Duodenal mucosa (tissue), 2 donors: Measurements from ENCODE around the gene DOCK4.

Experiments used
- H3K27ac ChIP-seq: one replicate; pipeline ENCODE4 v1.7.0; 2013; ENCODE audit warnings: low read depth, low read length
- H3K27me3 ChIP-seq, 2 donors: one replicate each; pipeline ENCODE4 v1.7.0; 2013; ENCODE audit warnings: low read length in 2 of 2, control low read depth in 1 of 2; ENCODE audit not compliant: insufficient read depth in 2 of 2, control insufficient read depth in 1 of 2
- H3K36me3 ChIP-seq, 2 donors: one replicate each; pipeline ENCODE4 v1.7.0; 2013; ENCODE audit warnings: low read length in 2 of 2, control low read depth in 1 of 2; ENCODE audit not compliant: insufficient read depth in 2 of 2, control insufficient read depth in 1 of 2
- H3K4me1 ChIP-seq, 2 donors: one replicate each; pipeline ENCODE4 v1.7.0; 2013; ENCODE audit warnings: low read length in 2 of 2, control low read depth in 1 of 2; ENCODE audit not compliant: insufficient read depth in 2 of 2, control insufficient read depth in 1 of 2
- H3K4me3 ChIP-seq, 2 donors: one replicate each; pipeline ENCODE4 v1.7.0; 2013; ENCODE audit warnings: low read length in 2 of 2, low read depth in 1 of 2
- H3K9ac ChIP-seq, 2 donors: one replicate each; pipeline ENCODE4 v1.7.0; 2013; ENCODE audit warnings: low read length in 2 of 2, low read depth in 1 of 2
- H3K9me3 ChIP-seq, 2 donors: one replicate each; pipeline ENCODE4 v1.7.0; 2013; ENCODE audit warnings: low read length in 2 of 2, control low read depth in 1 of 2; ENCODE audit not compliant: control insufficient read depth in 1 of 2

Gene DOCK4

DNA sequence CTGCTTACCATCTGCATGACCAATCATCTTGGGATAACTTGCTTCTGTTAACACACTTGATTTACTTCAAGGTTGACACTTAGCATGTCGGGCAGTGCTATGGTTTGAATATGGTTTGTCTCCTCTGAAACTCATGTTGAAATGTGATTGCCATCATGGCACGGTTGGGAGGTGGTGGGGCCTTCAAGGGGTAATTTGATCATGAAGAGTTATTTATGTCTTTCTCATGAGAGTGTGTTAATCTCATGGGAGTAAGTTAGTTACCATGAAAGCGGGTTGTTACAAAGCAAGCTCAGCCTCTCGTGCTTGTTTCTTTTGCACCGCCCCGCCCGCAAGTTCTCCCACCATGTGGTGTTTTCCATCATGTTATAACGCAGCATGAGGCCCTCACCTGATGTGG lies 163.6 kb downstream of the DOCK4 start:
- Histone ChIP-seq H3K4me1 (no peaks in the 10 kb centered on the region), H3K9me3 (no peaks in the 10 kb centered on the region), H3K36me3 (no peaks in the 10 kb centered on the region), H3K27me3 (no peaks in the 10 kb centered on the region), H3K9ac (no peak overlapping the region), H3K27ac (no peak overlapping the region), H3K4me3 (no peak overlapping the region)

DNA sequence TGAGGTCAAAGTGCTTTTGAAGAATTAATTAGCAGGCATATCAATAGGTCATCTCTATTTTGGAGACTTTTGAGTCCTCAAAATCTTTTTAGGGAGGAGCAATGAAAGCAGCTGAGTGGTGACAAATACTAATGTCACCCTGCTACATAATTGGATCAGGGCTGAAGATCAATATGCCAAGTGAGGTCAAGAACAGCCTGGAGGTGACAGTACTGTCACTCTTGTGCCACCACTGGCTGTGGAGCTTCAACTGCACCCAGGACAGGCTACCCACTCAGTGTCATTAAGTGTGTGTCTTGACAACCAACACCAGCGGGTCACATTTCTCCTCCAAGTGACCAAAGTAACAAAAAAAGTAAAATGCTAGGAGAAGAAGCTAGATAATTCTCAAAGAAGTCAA lies 167.8 kb downstream of the DOCK4 start:
- Histone ChIP-seq H3K9me3 (no peaks in the 10 kb centered on the region), H3K36me3 (no peaks in the 10 kb centered on the region), H3K4me1 (no peaks in the 10 kb centered on the region), H3K4me3 (no peak overlapping the region), H3K27ac (no peak overlapping the region), H3K27me3 (no peaks in the 10 kb centered on the region), H3K9ac (no peak overlapping the region)

DNA sequence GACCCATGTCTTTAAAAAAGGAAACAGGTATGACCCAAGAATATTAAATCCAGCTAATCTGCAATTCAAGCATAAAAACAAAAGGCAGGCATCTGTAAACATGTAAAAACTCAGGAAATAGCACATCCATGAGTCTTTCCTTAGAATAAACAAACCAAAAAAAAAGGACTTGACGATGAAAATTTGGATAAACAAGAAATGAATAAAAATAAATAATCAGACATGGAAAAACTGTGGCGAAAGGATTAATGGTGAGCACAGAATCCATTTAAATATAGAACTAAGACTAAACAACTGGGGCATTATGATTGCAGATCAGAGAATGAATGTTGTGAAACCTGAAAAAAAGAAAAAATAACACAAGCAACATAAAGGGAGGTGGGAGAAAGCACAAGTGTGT lies 170.1 kb downstream of the DOCK4 start:
- Histone ChIP-seq H3K36me3 (no peaks in the 10 kb centered on the region), H3K4me3 (no peak overlapping the region), H3K27ac (no peak overlapping the region), H3K4me1 (no peaks in the 10 kb centered on the region), H3K9ac (no peak overlapping the region), H3K9me3 (no peaks in the 10 kb centered on the region), H3K27me3 (no peaks in the 10 kb centered on the region)

DNA sequence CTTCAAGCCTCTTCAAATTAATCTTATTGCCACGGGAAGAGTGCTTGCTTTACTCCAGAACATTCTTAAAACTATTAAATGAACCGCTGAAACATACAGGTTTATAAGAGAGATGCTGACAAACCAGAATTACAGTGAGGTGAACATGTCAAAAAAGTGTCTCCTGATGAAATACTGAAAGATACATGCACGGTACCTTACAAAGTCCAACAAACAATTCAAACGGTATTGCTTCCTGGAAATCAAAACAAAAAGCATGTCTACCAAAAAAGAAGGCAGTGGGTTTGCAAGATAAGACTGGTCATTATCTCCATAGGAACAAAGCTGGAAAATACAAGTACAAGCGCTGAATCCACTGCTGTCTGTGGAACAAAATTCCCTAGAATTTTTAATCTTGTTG lies 174.5 kb downstream of the DOCK4 start:
- H3K9me3 ChIP-seq, result no peaks in the 10 kb centered on the region
- no peaks in the 10 kb centered on the region for H3K27me3 ChIP-seq
- H3K36me3 ChIP-seq, result no peaks in the 10 kb centered on the region
- no peak overlapping the region for H3K9ac ChIP-seq
- H3K4me3 ChIP-seq, result no peak overlapping the region
- no peaks in the 10 kb centered on the region for H3K4me1 ChIP-seq
- no peak overlapping the region for H3K27ac ChIP-seq

DNA sequence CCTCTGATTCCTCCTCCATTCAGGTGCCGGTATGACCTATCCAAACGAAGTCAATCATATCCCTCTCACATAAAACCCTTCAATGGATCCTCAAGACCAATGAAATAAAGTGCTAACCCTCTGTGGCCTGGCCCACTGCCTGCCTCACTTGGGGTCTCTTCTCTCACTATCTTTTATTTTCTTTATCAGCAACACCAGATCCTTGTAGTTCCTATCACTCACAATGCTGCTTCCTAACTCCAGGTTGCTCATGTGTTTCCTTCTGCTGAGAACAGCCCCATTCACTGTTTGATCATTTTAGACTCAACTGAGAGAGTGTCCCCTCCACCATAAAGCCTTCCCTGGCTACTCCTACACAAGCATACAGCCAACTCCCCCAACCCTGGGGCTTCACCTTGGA lies 180.6 kb downstream of the DOCK4 start:
- Histone ChIP-seq H3K9me3 (no peaks in the 10 kb centered on the region), H3K27ac (no peak overlapping the region), H3K36me3 (no peaks in the 10 kb centered on the region), H3K4me3 (no peak overlapping the region), H3K9ac (no peak overlapping the region), H3K4me1 (peaks cover 4 to 11% of the 10 kb centered on the region in 2 donors), H3K27me3 (no peaks in the 10 kb centered on the region)

DNA sequence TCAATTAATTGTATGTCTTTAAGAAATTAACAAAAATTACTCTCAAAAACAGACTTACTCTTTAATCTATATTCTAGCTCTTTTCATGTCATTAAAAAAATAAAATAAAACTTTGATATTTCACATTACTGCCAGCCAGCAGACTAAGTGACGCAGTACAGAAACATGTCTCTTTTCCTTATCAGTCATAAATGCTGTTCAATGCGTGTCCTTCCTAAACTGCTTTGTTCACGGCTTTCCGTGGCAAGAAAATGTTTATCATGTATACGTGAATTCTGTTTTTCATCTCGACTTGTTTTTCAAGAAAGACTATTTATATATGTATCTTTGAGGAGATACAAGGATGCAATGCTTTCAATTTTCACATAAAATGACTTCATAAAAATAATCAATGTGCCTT lies 182.4 kb downstream of the DOCK4 start:
- H3K4me1 ChIP-seq, result peaks cover 4 to 11% of the 10 kb centered on the region in 2 donors
- H3K9me3 ChIP-seq, result no peaks in the 10 kb centered on the region
- no peaks in the 10 kb centered on the region for H3K27me3 ChIP-seq
- H3K36me3 ChIP-seq, result no peaks in the 10 kb centered on the region
- H3K4me3 ChIP-seq, result no peak overlapping the region
- H3K9ac ChIP-seq, result no peak overlapping the region
- H3K27ac ChIP-seq, result no peak overlapping the region

DNA sequence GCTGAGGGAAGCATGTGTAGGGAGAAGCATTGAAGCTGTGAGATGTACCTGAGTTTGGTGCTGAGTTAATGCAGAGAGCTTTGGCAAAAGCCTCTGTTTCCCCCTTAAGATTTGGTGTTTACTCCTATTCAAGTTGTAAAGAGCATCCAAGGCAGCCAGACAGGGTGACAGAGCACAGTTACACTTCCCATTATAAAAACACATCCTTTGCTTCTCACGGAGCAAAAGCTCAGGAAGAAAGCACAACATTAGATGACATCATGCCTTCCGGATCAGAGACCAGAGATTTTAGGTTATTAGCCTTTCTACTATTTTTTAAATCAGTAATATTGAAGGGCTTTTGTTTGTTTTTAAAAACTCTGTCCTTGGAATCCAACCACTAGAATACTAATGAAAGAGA lies 182.9 kb downstream of the DOCK4 start:
- no peaks in the 10 kb centered on the region for H3K36me3 ChIP-seq
- H3K4me1 ChIP-seq, result peaks cover 4 to 11% of the 10 kb centered on the region in 2 donors
- no peak overlapping the region for H3K9ac ChIP-seq
- H3K27me3 ChIP-seq, result no peaks in the 10 kb centered on the region
- no peak overlapping the region for H3K27ac ChIP-seq
- H3K9me3 ChIP-seq, result no peaks in the 10 kb centered on the region
- H3K4me3 ChIP-seq, result no peak overlapping the region

DNA sequence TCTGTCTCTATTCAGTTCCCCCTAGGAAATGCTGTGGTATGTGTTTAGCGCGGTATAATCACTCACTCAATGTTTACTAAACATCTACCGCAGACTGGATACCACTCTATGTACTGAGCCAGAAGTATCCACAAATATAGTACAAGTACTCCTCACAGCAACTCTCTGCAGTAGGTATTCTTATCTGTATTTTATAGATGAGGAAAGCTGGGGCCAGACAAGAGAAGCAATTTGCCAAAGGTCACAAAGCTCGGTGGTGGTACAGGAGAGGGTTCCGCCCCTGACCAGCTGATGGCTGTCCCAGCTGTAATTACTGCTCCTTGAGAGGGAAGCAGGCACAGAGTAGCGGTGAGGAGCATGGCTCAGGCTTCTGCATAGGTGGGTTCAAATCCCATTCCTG lies 184.1 kb downstream of the DOCK4 start:
- H3K9ac ChIP-seq, result no peak overlapping the region
- H3K4me3 ChIP-seq, result no peak overlapping the region
- H3K36me3 ChIP-seq, result no peaks in the 10 kb centered on the region
- no peaks in the 10 kb centered on the region for H3K27me3 ChIP-seq
- no peak overlapping the region for H3K27ac ChIP-seq
- H3K9me3 ChIP-seq, result no peaks in the 10 kb centered on the region
- peaks cover 4 to 11% of the 10 kb centered on the region in 2 donors for H3K4me1 ChIP-seq

DNA sequence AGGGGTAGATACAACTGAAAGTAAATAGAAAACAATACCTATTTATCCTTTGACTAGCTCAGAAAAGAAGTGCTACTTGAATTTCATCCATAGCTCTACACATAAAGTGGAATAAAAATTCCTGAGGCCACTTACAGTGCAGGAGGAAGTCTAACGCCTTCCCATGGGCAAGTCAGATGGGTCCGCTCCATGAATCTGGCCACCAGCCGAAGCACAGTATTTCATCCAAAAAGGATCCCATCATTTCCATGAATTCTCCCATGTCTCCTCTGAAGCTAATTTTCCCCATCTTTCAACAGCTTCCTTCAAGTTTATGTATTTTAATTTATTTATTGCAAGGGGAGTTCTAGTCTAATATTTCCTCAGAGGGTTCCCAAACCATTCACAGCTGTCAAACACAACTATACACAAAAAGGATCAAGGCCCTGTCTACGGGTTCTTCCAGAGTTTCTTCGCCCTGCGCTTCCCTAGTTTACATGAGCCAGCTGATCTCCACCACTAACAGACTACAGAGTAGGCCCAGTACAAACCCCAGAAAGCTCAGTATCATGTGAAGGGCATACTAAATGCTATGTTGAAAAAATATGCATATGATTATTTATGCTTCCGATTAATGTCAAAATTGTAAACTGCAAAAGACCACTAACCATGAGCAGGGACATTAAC lies 184.7 kb downstream of the DOCK4 start:
- H3K27ac ChIP-seq, result no peak overlapping the region
- H3K9me3 ChIP-seq, result no peaks in the 10 kb centered on the region
- no peaks in the 10 kb centered on the region for H3K36me3 ChIP-seq
- no peak overlapping the region for H3K4me3 ChIP-seq
- H3K4me1 ChIP-seq, result peaks cover 4 to 11% of the 10 kb centered on the region in 2 donors
- H3K27me3 ChIP-seq, result no peaks in the 10 kb centered on the region
- no peak overlapping the region for H3K9ac ChIP-seq

DNA sequence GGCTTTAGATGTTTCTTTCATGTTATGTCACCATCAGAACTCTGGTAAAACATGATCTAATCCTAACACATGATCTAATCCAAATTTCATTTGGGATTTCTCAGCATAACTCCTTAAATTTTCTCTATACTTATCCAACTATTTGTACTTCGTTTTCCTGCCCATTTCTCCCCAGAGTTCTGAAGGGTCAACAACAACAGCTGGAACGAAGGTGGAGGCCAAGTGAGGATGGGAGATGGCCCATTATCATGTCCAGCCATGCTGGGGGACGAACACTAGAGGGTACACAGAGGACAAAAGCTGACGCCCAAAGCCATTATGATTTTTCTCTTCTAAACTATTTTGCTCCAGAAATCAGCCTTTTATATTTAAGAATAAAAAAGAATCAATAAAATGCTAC lies 185.4 kb downstream of the DOCK4 start:
- Histone ChIP-seq H3K36me3 (no peaks in the 10 kb centered on the region), H3K27me3 (no peaks in the 10 kb centered on the region), H3K9me3 (no peaks in the 10 kb centered on the region), H3K4me1 (peaks cover 4 to 11% of the 10 kb centered on the region in 2 donors), H3K4me3 (no peak overlapping the region), H3K9ac (no peak overlapping the region), H3K27ac (no peak overlapping the region)

DNA sequence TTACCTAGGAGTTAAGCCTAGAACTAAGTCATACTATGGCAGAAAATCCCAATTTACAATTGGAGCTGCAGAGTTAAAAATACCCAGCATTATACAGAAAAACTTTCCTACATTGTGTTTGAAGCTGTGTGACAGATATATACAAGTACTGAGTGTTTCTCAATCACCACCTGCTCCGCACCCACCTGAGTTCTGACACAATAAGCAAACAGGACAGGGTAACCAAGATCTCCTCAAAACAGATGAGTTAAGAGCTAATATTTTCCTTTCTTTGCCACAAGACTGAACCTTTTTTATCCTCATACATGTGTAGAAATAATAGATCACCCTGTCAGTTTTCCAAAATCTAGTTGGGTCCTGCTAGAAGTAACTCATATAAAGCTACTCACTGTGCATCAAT lies 186.3 kb downstream of the DOCK4 start:
- peaks cover 4 to 11% of the 10 kb centered on the region in 2 donors for H3K4me1 ChIP-seq
- no peak overlapping the region for H3K27ac ChIP-seq
- H3K9me3 ChIP-seq, result no peaks in the 10 kb centered on the region
- no peak overlapping the region for H3K4me3 ChIP-seq
- H3K36me3 ChIP-seq, result no peaks in the 10 kb centered on the region
- no peak overlapping the region for H3K9ac ChIP-seq
- no peaks in the 10 kb centered on the region for H3K27me3 ChIP-seq
